Pancreas (tissue), 10 donors: ENCODE data around the gene ANO4. TPM values are rescaled to one million over a fixed set of nuclear protein-coding genes. Genes with fewer than 3 reads are reported as not detected.

ENCODE experiments used
- ATAC-seq, 4 donors: fragments of 200-7000 bp; cut with Tn5 transposase; one replicate each; pipeline versions ENCODE4 v1.8.0 to v1.9.1; 2020; ENCODE audit warnings: mild to moderate bottlenecking in 4 of 4, moderate library complexity in 4 of 4
- DNase-seq, 6 donors: peaks; one replicate each; pipeline ENCODE4 v3.0.0-alpha.2; 2020
- FAIRE-seq: peaks from 2 replicates; lab custom pipeline; 2012; peaks lifted over from hg19 to GRCh38; lab: Jason Lieb, UNC
- H3K27ac ChIP-seq, 4 donors: fragments of 200-600 bp; sonication (generic); 1 replicate in 3 of 4; 2 replicates in 1 of 4; pipeline versions ENCODE4 v1.5.0 to v1.8.0; 2020
- H3K27me3 ChIP-seq, 4 donors: fragments of 200-600 bp; one replicate each; pipeline ENCODE4 v1.8.0; 2021
- H3K36me3 ChIP-seq, 3 donors: fragments of 200-600 bp; sonication (generic) in 1 of 3; one replicate each; pipeline versions ENCODE4 v1.5.0 to v1.8.0; 2020 to 2021
- H3K4me1 ChIP-seq, 3 donors: fragments of 200-600 bp; one replicate each; pipeline ENCODE4 v1.8.0; 2021
- H3K4me3 ChIP-seq, 4 donors: fragments of 200-600 bp; sonication (generic) in 2 of 4; one replicate each; pipeline versions ENCODE4 v1.5.0 to v1.8.0; 2020 to 2021
- H3K9me3 ChIP-seq, 4 donors: fragments of 200-600 bp; one replicate each; pipeline ENCODE4 v1.8.0; 2021
- CTCF ChIP-seq, 4 donors: fragments of 200-600 bp; sonication (generic) in 3 of 4; IDR thresholded peaks; one replicate each; pipeline versions ENCODE4 v1.5.0 to v1.8.0; 2021; ENCODE audit warnings: antibody characterized with exemption in 4 of 4
- WGBS, 2 donors: extraction: QIAGEN DNeasy Blood & Tissue Kit; methylation state at CpG; one replicate each; pipeline ENCODE4 v1.1.7; 2013; 5-methylcytosine and 5-hydroxymethylcytosine counted together
- intact Hi-C, 3 donors: fragments of 100-400 bp; cut with DNase I; formaldehyde crosslinking; loops; one replicate each; pipeline versions ENCODE4 v1.11.1 to v1.14.2; 2022
- polyA plus RNA-seq, 2 donors: library from polyadenylated mRNA; stranded (reverse); fragments of 200-250 nt; gene quantifications; one replicate each; pipeline ENCODE4 v1.2.3, GENCODE V29; 2013
- total RNA-seq, 6 donors: library from RNA; stranded (reverse); fragmentation: NEBNext Ultra II Directional in 4 of 6; extraction: Animal tissue kit (Norgen Biotek cat#: 25700) in 4 of 6; gene quantifications; one replicate each; pipeline versions ENCODE4 v1.2.1 to v1.2.4, GENCODE V29; 2021 to 2023
- donor health status: healthy with polysubstance abuse.
- donor health status: DM: no; HTN: no; CAD: no; lungs with moderate emphysema.
- donor health status: DM: no; HTN: no; CAD: no.
- donor health status: control.
- donor health status: control.
- donor health status: Bipolar disorder and iron deficiency.
- donor health status: DM: yes; HTN: yes; CAD: no.
- donor health status: DM: no; HTN: no; CAD: no.
- donor health status: DM: no; HTN: no; CAD: no.
- donor health status: DM: yes; HTN: yes; CAD: no.

The ANO4 gene
- total and polyA plus RNA-seq, 8 donors = 0.14 to 2.1 (median 0.28) TPM; not detected in 1

GRCh38 chr12:100901266-100901665 lies 106.7 kb downstream of the ANO4 start:
- H3K4me1 ChIP-seq = no peaks in the 10 kb centered on the region
- no peak for DNase-seq
- H3K9me3 ChIP-seq = no peaks in the 10 kb centered on the region
- no peaks in the 10 kb centered on the region for H3K27me3 ChIP-seq
- no peak for TF ChIP-seq CTCF (IDR thresholded peaks at IDR 0.05)
- 79 to 80% methylated on average over 1 of the region's 1 CpG for WGBS, 2 donors
- no peaks in the 10 kb centered on the region for H3K36me3 ChIP-seq
- no peak overlapping the region for H3K4me3 ChIP-seq
- ATAC-seq = no peak
- H3K27ac ChIP-seq = no peak overlapping the region
- no peak for FAIRE-seq
- intact Hi-C loops = no loop called here

GRCh38 chr12:100904270-100904669 lies 109.7 kb downstream of the ANO4 start:
- H3K4me3 ChIP-seq = no peak overlapping the region
- no peak for TF ChIP-seq CTCF (IDR thresholded peaks at IDR 0.05)
- ATAC-seq (no peak), DNase-seq (no peak), FAIRE-seq (no peak)
- H3K9me3 ChIP-seq = no peaks in the 10 kb centered on the region
- intact Hi-C loops = no loop called here
- no peaks in the 10 kb centered on the region for H3K4me1 ChIP-seq
- H3K27ac ChIP-seq = no peak overlapping the region
- WGBS, 2 donors = 31 to 32% methylated on average over 3 of the region's 3 CpGs
- no peaks in the 10 kb centered on the region for H3K27me3 ChIP-seq
- H3K36me3 ChIP-seq = no peaks in the 10 kb centered on the region

- ATAC-seq (no peak), FAIRE-seq (no peak), DNase-seq (no peak)
- no peaks in the 10 kb centered on the region for H3K4me1 ChIP-seq
- no peak overlapping the region for H3K4me3 ChIP-seq
- TF ChIP-seq CTCF (IDR thresholded peaks at IDR 0.05) = no peak
- intact Hi-C loops = no loop called here
- no peaks in the 10 kb centered on the region for H3K9me3 ChIP-seq
- WGBS, 2 donors = 74 to 82% methylated on average over 2 of the region's 2 CpGs
- H3K27ac ChIP-seq = no peak overlapping the region
- no peaks in the 10 kb centered on the region for H3K27me3 ChIP-seq
- no peaks in the 10 kb centered on the region for H3K36me3 ChIP-seq
Measured at GRCh38 chr12:100908501-100908900, 113.9 kb downstream of the ANO4 start.

- Histone ChIP-seq H3K27me3 (no peaks in the 10 kb centered on the region), H3K4me3 (no peak overlapping the region), H3K36me3 (no peaks in the 10 kb centered on the region), H3K4me1 (no peaks in the 10 kb centered on the region), H3K9me3 (no peaks in the 10 kb centered on the region), H3K27ac (no peak overlapping the region)
- ATAC-seq (no peak), DNase-seq (no peak), FAIRE-seq (no peak)
- TF ChIP-seq CTCF (IDR thresholded peaks at IDR 0.05) = no peak
- intact Hi-C loops = no loop called here
- WGBS, 2 donors = 66 to 67% methylated on average over 4 of the region's 4 CpGs
Measured at GRCh38 chr12:100913872-100914592, 119.5 kb downstream of the ANO4 start.

GRCh38 chr12:100919116-100919515 lies 124.5 kb downstream of the ANO4 start:
- Histone ChIP-seq H3K27ac (no peak overlapping the region), H3K4me3 (no peak overlapping the region), H3K4me1 (no peaks in the 10 kb centered on the region), H3K27me3 (no peaks in the 10 kb centered on the region), H3K36me3 (no peaks in the 10 kb centered on the region), H3K9me3 (no peaks in the 10 kb centered on the region)
- TF ChIP-seq CTCF (IDR thresholded peaks at IDR 0.05) = no peak
- intact Hi-C loops = no loop called here
- DNase-seq (no peak), FAIRE-seq (no peak), ATAC-seq (no peak)
- WGBS, 2 donors = 53 to 55% methylated on average over 2 of the region's 2 CpGs
